ENCODE results near the gene FASN. TPM values are rescaled to one million over a fixed set of nuclear protein-coding genes. Genes with fewer than 3 reads are reported as not detected.
A peak's percentile ranks its signal among the peaks of the same experiment; 100 is the strongest.

FASN gene
- total RNA-seq, 4 donors from 2014 or later, result 50.4 to 110 (median 76.5) TPM

GRCh38 chr17:82098939-82099763 lies 1.1 kb upstream of the FASN start:
- H3K27ac ChIP-seq, result peak overlapping the region; percentile 85 to 99 (median 96)
- H3K27me3 ChIP-seq, result no peaks in the 10 kb centered on the region
- no peak for TF ChIP-seq POLR2A (IDR thresholded peaks at IDR 0.05)
- no peak for TF ChIP-seq CTCF (IDR thresholded peaks at IDR 0.05)
- H3K36me3 ChIP-seq, result peaks cover 0 to 15% (median 0%) of the 10 kb centered on the region in 3 donors
- H3K4me1 ChIP-seq, result peaks cover 0 to 37% (median 23%) of the 10 kb centered on the region in 4 donors
- H3K9me3 ChIP-seq, result no peaks in the 10 kb centered on the region
- peak in 2 of 3 donors; percentile 66 to 78 for DNase-seq
- H3K4me3 ChIP-seq, result peak overlapping the region; percentile 87 to 98 (median 95)

GRCh38 chr17:82097919-82098168 lies 192 bp downstream of the FASN start:
- Histone ChIP-seq H3K36me3 (peaks cover 0 to 28% (median 0%) of the 10 kb centered on the region in 3 donors), H3K27me3 (no peaks in the 10 kb centered on the region), H3K4me1 (peaks cover 0 to 29% (median 23%) of the 10 kb centered on the region in 4 donors), H3K9me3 (no peaks in the 10 kb centered on the region), H3K4me3 (peak overlapping the region; percentile 87 to 98 (median 95)), H3K27ac (peak overlapping the region; percentile 85 to 99 (median 96))
- TF ChIP-seq CTCF (IDR thresholded peaks at IDR 0.05) (no peak), POLR2A (IDR thresholded peaks at IDR 0.05) (no peak)
- DNase-seq, result peak in 1 of 3 donors; percentile 61

GRCh38 chr17:82097184-82097918 lies 685 bp downstream of the FASN start:
- H3K27ac ChIP-seq, result peak overlapping the region; percentile 85 to 99 (median 96)
- TF ChIP-seq CTCF (IDR thresholded peaks at IDR 0.05) (no peak), POLR2A (IDR thresholded peaks at IDR 0.05) (no peak)
- peaks cover 0 to 33% (median 0%) of the 10 kb centered on the region in 3 donors for H3K36me3 ChIP-seq
- DNase-seq, result peak in 2 of 3 donors; percentile 33 to 72
- H3K9me3 ChIP-seq, result no peaks in the 10 kb centered on the region
- no peaks in the 10 kb centered on the region for H3K27me3 ChIP-seq
- peak overlapping the region; percentile 87 to 98 (median 95) for H3K4me3 ChIP-seq
- peaks cover 0 to 29% (median 23%) of the 10 kb centered on the region in 4 donors for H3K4me1 ChIP-seq

- H3K36me3 ChIP-seq, result peaks cover 0 to 39% (median 0%) of the 10 kb centered on the region in 3 donors
- no peaks in the 10 kb centered on the region for H3K9me3 ChIP-seq
- no peak for DNase-seq
- peak overlapping the region; percentile 87 to 98 (median 95) for H3K4me3 ChIP-seq
- peaks cover 0 to 29% (median 23%) of the 10 kb centered on the region in 4 donors for H3K4me1 ChIP-seq
- TF ChIP-seq POLR2A (IDR thresholded peaks at IDR 0.05) (no peak), CTCF (IDR thresholded peaks at IDR 0.05) (no peak)
- no peaks in the 10 kb centered on the region for H3K27me3 ChIP-seq
- peak overlapping the region in 2 of 4 donors; percentile 85 to 92 for H3K27ac ChIP-seq
Observed at GRCh38 chr17:82096709-82097183, 1.3 kb downstream of the FASN start.

GRCh38 chr17:82095777-82096708 lies 2.0 kb downstream of the FASN start:
- Histone ChIP-seq H3K9me3 (no peaks in the 10 kb centered on the region), H3K27ac (no peak overlapping the region), H3K4me1 (peaks cover 0 to 29% (median 23%) of the 10 kb centered on the region in 4 donors), H3K4me3 (peak overlapping the region in 2 of 4 donors; percentile 87 to 98), H3K36me3 (peaks cover 0 to 46% (median 0%) of the 10 kb centered on the region in 3 donors), H3K27me3 (no peaks in the 10 kb centered on the region)
- DNase-seq, result no peak
- TF ChIP-seq POLR2A (IDR thresholded peaks at IDR 0.05) (no peak), CTCF (IDR thresholded peaks at IDR 0.05) (no peak)

All from Peyer's patch (tissue), 4 donors.